SH-SY5Y (cell line): Measurements from ENCODE around the gene SLC1A2.

Source experiments
- GATA2 ChIP-seq: IDR thresholded peaks from 2 replicates; pipeline ENCODE4 v1.6.1; 2011; ENCODE audit warnings: mild to moderate bottlenecking, low read depth, low read length
- GATA3 ChIP-seq: IDR thresholded peaks from 2 replicates; pipeline ENCODE4 v1.6.1; 2011; ENCODE audit warnings: low read depth, mild to moderate bottlenecking, low read length, moderate library complexity

DNA sequence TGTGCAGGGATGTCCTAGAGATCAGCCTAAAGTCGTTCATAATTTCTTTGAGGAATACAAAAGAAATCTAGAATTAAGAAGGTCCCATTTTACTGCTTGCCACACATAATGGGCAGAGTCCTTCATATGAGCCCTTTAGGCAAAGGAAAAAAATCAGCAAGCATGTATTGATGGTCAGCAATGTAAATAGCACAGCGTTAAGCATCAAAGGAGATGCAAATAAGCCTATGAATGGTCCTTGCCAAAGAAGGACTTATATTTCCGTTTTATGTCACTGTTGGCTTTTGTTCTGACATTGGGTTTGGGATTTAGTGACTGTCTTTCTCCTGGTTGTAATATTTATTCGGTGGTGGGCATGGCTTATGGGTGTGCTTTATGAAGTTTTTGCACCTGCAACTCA is 210.6 kb downstream of the SLC1A2 start:
- TF ChIP-seq GATA3 (no peak), GATA2 (no peak)
